Measurements from ENCODE around the gene PLA2G2C. TPM values are rescaled to one million over a fixed set of nuclear protein-coding genes. Genes with fewer than 3 reads are reported as not detected.

The PLA2G2C gene
- total RNA-seq, 1 experiment from 2014 or later: not detected

DNA sequence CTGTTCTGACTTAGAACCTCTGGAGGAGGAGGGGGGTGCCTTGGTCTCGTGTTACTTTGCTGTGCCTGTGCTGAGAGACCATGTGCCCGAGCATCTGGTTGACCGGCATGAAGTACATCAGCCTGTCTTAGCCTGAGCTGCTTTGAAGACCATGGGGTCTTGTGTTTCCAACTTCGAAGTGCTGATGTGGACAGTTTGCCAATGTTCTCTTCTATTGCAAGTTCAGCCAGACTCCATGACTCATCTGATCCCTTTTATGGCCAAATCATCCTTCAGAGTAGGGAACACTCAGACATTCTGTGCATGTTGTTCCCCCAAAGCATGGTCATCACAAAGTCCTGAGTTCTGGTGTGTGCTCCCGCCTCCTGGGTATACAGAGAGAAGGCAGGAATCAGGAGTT, 6.0 kb upstream of the PLA2G2C start:
- no TSS peak for BruUV-seq (replicated peaks)
- Histone ChIP-seq H3K27ac (ENCODE audit: low read depth, low read length, poor library complexity, severe bottlenecking) (no peak overlapping the region), H3K27me3 (replicated peaks; ENCODE audit: insufficient read depth, low read depth, low read length, poor library complexity) (peaks cover 65% of the 10 kb centered on the region), H3K9me3 (ENCODE audit: low read depth, low read length, poor library complexity, severe bottlenecking) (no peaks in the 10 kb centered on the region), H3K4me3 (ENCODE audit: low read depth, low read length, poor library complexity, severe bottlenecking) (no peak overlapping the region), H3K4me1 (ENCODE audit: insufficient read depth, low read length, poor library complexity, severe bottlenecking) (peaks cover 5% of the 10 kb centered on the region), H3K36me3 (ENCODE audit: insufficient read depth, low read length, poor library complexity, severe bottlenecking) (no peaks in the 10 kb centered on the region)
- no peak for DNase-seq (ENCODE audit: low spot score)
- CTCF ChIA-PET: no interaction called here
- POLR2A ChIA-PET (ENCODE audit: low non-redundant PET): no interaction called here
- TF ChIP-seq EZH2 (IDR thresholded peaks at IDR 0.05; ENCODE audit: borderline replicate concordance, low read depth, low read length, poor library complexity, severe bottlenecking): no peak
- TF ChIP-seq, protein P1, sequence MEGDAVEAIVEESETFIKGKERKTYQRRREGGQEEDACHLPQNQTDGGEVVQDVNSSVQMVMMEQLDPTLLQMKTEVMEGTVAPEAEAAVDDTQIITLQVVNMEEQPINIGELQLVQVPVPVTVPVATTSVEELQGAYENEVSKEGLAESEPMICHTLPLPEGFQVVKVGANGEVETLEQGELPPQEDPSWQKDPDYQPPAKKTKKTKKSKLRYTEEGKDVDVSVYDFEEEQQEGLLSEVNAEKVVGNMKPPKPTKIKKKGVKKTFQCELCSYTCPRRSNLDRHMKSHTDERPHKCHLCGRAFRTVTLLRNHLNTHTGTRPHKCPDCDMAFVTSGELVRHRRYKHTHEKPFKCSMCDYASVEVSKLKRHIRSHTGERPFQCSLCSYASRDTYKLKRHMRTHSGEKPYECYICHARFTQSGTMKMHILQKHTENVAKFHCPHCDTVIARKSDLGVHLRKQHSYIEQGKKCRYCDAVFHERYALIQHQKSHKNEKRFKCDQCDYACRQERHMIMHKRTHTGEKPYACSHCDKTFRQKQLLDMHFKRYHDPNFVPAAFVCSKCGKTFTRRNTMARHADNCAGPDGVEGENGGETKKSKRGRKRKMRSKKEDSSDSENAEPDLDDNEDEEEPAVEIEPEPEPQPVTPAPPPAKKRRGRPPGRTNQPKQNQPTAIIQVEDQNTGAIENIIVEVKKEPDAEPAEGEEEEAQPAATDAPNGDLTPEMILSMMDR (conservative IDR thresholded peaks at IDR 0.05; ENCODE audit: low read depth, low read length): no peak
- intact Hi-C loops (cut with micrococcal nuclease; ENCODE audit: unreplicated experiment): no loop called here

DNA sequence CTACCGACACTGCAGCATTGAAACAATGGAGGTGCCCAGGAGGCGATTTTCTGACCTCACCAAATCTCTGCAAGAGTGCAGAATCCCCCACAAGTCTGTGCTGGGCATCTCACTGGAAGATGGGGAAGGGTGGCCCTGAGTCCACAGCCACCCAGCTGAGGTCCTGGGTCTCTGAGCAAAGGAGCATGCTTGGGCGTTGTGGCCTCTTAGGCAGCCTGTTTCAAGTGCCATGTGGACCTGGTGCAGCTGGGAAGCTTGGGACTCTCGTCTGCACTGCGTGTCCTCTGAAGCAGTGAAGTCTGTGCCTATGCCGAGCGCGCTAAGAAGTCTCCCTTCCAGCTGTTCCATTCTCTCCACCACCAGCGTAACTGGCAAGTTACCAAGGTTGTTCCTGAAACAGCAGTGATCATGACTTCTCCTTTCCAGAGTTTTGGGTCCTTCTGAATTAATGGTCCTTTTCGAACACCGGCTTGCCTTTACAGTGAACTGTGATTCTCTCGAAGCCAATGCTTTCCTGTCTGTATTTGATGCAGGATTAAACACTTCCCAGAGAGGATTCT, 5.0 kb upstream of the PLA2G2C start:
- no peak overlapping the region for H3K27ac ChIP-seq (ENCODE audit: low read depth, low read length, poor library complexity, severe bottlenecking)
- no peak for TF ChIP-seq EZH2 (IDR thresholded peaks at IDR 0.05; ENCODE audit: borderline replicate concordance, low read depth, low read length, poor library complexity, severe bottlenecking)
- TF ChIP-seq, protein P1 (conservative IDR thresholded peaks at IDR 0.05; ENCODE audit: low read depth, low read length): no peak
- peaks cover 75% of the 10 kb centered on the region for H3K27me3 ChIP-seq (replicated peaks; ENCODE audit: insufficient read depth, low read depth, low read length, poor library complexity)
- BruUV-seq (replicated peaks): no TSS peak
- no peaks in the 10 kb centered on the region for H3K9me3 ChIP-seq (ENCODE audit: low read depth, low read length, poor library complexity, severe bottlenecking)
- H3K36me3 ChIP-seq (ENCODE audit: insufficient read depth, low read length, poor library complexity, severe bottlenecking): no peaks in the 10 kb centered on the region
- ChIA-PET POLR2A (ENCODE audit: low non-redundant PET) (no interaction called here), CTCF (no interaction called here)
- intact Hi-C loops (cut with micrococcal nuclease; ENCODE audit: unreplicated experiment): no loop called here
- peaks cover 5% of the 10 kb centered on the region for H3K4me1 ChIP-seq (ENCODE audit: insufficient read depth, low read length, poor library complexity, severe bottlenecking)
- no peak for DNase-seq (ENCODE audit: low spot score)
- no peak overlapping the region for H3K4me3 ChIP-seq (ENCODE audit: low read depth, low read length, poor library complexity, severe bottlenecking)

DNA sequence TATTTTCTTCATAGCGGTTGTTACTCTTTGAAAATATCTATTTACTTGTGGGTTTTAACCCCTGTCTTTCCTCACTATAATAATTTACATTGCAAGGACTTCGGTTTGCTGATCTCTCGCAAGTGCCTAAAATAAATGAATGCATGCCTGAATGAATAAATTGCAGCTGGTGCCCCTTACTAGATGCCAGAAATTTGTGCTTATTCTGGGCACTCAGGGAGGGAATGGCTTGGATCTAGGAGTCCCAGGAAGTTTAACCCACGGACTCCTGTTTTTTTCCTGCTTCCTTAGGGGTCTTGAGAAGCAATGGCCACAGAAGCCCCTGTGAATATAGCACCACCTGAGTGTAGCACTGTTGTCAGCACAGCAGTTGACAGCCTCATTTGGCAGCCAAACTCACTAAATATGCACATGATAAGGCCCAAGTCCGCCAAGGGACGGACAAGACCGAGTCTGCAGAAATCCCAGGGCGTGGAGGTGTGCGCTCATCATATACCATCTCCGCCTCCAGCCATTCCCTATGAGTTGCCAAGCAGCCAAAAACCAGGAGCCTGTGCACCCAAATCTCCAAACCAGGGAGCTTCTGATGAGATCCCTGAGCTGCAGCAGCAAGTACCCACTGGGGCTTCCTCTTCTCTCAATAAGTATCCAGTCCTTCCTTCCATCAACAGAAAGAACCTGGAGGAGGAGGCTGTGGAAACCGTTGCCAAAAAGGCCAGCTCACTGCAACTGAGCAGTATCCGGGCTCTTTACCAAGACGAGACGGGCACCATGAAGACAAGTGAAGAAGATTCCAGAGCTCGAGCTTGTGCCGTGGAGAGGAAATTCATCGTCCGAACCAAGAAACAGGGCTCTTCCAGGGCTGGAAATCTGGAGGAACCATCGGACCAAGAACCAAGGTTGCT, 4.2 kb upstream of the PLA2G2C start:
- Histone ChIP-seq H3K36me3 (ENCODE audit: insufficient read depth, low read length, poor library complexity, severe bottlenecking) (no peaks in the 10 kb centered on the region), H3K4me3 (ENCODE audit: low read depth, low read length, poor library complexity, severe bottlenecking) (no peak overlapping the region), H3K4me1 (ENCODE audit: insufficient read depth, low read length, poor library complexity, severe bottlenecking) (peaks cover 5% of the 10 kb centered on the region), H3K27me3 (replicated peaks; ENCODE audit: insufficient read depth, low read depth, low read length, poor library complexity) (peaks cover 82% of the 10 kb centered on the region), H3K27ac (ENCODE audit: low read depth, low read length, poor library complexity, severe bottlenecking) (no peak overlapping the region), H3K9me3 (ENCODE audit: low read depth, low read length, poor library complexity, severe bottlenecking) (no peaks in the 10 kb centered on the region)
- ChIA-PET POLR2A (ENCODE audit: low non-redundant PET) (no interaction called here), CTCF (no interaction called here)
- intact Hi-C loops (cut with micrococcal nuclease; ENCODE audit: unreplicated experiment): no loop called here
- TF ChIP-seq, protein P1 (conservative IDR thresholded peaks at IDR 0.05; ENCODE audit: low read depth, low read length): no peak
- no peak for TF ChIP-seq EZH2 (IDR thresholded peaks at IDR 0.05; ENCODE audit: borderline replicate concordance, low read depth, low read length, poor library complexity, severe bottlenecking)
- DNase-seq (ENCODE audit: low spot score): no peak
- BruUV-seq (replicated peaks): no TSS peak
